GM21528 (cell line): Measurements from ENCODE around the gene CLRN2.
"Not testable (repeated sequence)": the region's sequence is repeated elsewhere in the genome, so short reads cannot be mapped to it uniquely, and the experiment has no call there.

ENCODE experiments used
- ATAC-seq: cut with Tn5 transposase; IDR thresholded peaks from one replicate; pipeline ENCODE4 v1.9.1; 2021; ENCODE audit warnings: mild to moderate bottlenecking, moderate library complexity; ENCODE audit not compliant: unreplicated experiment, low FRiP score

Gene CLRN2

DNA sequence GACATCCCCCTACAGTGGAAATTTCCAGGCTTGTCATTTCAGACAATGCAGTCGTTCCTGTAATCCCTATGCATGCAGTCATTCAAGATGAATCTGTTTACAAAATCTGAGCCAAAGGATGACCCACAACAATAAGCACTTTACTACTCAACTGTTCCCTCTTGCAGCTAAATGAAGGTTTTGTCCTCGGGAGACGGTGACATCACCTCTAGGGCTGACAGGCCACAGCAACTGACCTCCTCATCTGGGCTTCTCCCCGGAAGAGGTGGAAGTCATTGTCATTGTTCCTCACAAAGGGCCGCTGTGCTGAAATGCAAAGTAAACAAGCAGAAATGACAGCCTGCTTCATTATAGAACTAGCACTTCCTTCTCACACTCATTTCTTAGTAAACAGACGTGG, 29.2 kb downstream of the CLRN2 start:
- no peak for ATAC-seq

DNA sequence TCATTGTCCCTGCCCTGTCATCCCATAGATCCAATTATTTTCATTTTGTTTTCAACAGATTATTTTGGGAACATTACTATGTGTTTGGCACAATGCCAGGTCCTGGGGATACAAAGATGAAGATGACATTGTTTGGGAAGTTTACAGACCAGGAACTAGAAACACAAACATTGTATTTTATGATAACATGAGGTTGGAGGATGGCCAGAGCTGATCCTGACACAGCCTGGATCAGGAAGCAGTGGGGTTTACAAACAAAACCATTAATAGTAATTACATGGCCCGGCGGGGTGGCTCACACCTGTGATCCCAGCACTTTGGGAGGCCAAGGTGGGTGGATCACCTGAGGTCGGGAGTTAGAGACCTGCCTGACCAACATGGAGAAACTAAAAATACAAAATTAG, 29.9 kb downstream of the CLRN2 start:
- ATAC-seq, result no peak

- no peak for ATAC-seq
Measured at GRCh38 chr4:17545374-17546140, 30.6 kb downstream of the CLRN2 start.

DNA sequence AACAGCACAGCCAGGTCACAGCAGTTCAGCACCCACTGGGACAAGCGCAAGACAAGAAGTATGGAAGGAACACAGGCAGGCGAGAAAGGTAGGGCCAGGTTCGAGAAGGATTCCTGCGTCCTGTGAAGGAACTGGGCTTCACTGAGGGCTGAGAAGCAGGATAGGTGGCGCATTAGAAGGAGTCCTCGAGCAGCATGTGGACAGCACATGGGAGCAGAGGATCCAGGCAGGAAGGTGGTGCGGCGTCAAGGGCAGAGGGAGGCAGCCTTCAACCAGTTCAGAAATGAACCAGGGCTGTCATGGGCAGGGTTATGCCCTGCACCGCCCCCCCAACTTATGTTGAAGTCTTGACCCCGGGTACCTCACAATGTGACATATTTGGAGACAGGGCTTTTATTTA, 31.3 kb downstream of the CLRN2 start:
- ATAC-seq, result no peak

GRCh38 chr4:17546678-17547077, 31.7 kb downstream of the CLRN2 start:
- no peak for ATAC-seq

DNA sequence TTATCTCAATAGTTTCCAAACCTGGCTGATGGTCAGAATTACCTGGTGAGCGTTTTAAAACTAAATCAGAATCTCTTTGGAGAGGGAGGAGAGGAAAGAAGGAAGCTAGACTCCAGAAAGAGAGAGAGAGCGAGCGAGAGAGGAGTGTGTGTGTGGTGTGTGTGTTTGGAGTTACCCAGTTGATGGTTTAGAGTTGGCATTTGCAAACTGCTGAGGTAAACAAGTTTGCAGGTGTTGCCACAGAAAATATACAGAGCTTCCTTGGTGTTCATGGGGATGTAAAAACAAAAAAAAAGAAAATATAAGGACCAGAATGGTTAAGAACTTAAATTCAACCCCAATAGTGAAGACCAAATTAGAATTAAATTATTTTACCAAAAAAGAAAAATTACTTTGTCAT, 35.6 kb downstream of the CLRN2 start:
- no peak for ATAC-seq

DNA sequence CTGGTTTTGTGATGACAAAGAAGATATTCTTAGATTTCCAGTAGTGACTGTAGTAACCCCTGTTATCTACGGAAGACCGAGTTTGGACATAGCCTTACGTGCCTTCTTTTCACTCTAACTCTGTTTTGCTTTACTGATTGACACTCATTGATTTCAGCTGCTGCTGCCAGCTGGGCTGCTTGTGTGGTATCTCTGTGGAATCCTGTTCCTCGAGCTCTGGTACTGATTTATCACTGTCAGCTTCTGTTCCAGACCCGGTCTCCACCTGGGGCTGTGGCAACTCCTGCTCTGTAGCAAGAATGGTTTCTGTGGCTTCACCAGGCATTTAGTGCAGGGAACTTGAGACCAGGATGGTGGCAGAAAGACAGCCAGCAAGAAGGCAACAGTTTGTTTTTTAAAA, 37.5 kb downstream of the CLRN2 start:
- no peak for ATAC-seq

GRCh38 chr4:17554568-17554967, 39.6 kb downstream of the CLRN2 start:
- no peak for ATAC-seq

GRCh38 chr4:17556498-17556897, 41.5 kb downstream of the CLRN2 start:
- no peak for ATAC-seq

DNA sequence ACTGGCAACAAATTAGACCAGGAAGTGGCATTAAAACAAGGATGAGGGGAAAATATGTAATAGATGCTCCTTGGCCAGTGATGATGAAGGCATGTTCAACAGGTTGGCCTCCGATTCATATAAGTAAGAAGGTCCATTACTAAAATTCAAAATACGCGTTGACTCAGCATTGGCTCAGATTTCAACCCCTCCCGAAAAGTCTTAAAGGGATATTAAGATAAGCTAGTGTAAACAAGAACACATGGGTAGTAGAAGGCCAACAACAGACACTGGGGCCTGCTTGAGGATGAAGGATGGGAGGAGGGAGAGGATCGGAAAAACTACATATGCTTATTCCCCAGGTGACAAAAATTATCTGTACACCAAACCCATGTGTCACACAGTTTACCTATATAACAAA, 42.9 kb downstream of the CLRN2 start:
- ATAC-seq, result no peak

- ATAC-seq, result no peak
Measured at GRCh38 chr4:17558941-17559708, 44.2 kb downstream of the CLRN2 start.

GRCh38 chr4:17559709-17560048, 44.7 kb downstream of the CLRN2 start:
- ATAC-seq, result no peak

- ATAC-seq, result no peak
Measured at GRCh38 chr4:17560065-17560673, 45.2 kb downstream of the CLRN2 start.

DNA sequence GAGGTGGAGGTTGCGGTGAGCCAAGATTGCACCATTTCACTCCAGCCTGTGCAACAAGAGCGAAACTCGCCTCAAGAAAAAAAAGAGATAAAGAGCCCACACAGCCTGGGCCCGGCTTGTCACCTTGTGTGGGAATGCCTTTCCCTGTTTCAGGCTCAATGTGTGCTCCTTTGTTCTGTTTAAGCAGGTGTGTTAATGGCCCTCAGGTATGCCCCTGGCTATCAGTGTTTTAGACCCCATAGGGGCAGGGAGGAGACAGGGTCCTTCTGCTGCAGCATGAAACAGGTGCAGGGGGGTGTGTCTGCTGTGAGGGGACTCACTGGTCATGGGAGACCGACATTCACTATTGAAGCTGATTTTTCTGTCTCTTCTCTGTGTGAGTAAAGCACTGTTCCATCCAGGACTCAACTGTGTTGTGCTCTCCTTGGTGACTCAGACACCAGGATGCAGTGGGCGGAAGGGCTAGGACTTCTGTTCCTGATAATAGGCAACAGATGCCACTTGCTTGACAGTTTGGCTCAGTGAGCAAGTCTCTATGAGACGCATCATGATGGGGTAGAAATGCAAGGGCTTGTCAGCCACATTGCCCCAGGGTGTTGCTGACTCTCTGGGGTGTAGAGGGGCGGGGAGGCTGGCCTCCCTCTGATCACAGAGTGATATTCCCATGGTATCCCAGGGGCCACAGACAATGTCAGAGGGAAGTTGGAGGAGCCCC, 46.4 kb downstream of the CLRN2 start:
- ATAC-seq, result no peak

GRCh38 chr4:17562157-17562556, 47.2 kb downstream of the CLRN2 start:
- no peak for ATAC-seq

- ATAC-seq, result no peak
Measured at GRCh38 chr4:17565846-17566245, 50.9 kb downstream of the CLRN2 start.

DNA sequence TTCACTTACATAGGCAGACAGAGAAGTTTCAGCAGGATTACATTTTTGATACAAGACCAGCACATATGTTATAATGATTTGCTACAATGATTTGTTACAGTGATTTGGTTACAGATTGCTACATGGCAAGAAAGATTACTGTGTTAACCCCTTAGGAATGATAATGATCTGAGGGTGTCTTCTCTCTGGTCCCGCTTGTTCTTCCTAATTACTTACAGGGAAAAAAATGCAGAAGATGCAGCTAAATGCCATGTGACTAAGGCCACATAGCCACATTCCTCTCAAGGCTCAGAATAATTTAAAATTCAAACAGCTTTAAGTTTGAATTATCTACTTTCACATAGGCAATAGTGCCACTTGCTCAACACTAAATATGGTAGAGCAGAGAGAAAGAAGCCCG, 52.3 kb downstream of the CLRN2 start:
- ATAC-seq, result no peak

- ATAC-seq, result no peak
Measured at GRCh38 chr4:17574206-17574605, 59.2 kb downstream of the CLRN2 start.

DNA sequence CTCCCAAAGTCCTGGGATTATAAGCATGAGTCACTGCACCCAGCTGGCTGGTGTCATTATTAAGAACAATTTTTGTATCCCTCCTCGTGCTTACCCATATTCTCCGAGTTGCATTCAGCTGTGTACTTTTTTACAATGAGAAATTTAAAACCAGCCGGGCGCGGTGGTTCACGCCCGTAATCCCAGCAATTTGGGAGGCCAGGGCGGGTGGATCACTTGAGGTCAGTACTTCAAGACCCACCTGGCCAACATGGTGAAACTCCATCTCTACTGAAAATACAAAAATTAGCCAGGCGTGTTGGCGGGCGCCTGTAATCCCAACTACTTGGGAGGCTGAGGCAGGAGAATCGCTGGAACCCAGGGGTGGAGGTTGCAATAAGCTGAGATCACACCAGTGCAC, 60.2 kb downstream of the CLRN2 start:
- not testable (repeated sequence) for ATAC-seq
